Esophagus squamous epithelium (tissue), 5 donors: Measurements from ENCODE around the gene PGLYRP2. TPM values are rescaled to one million over a fixed set of nuclear protein-coding genes. Genes with fewer than 3 reads are reported as not detected.
A peak's percentile ranks its signal among the peaks of the same experiment; 100 is the strongest.

Experiments used
- DNase-seq: peaks from one replicate; lab custom pipeline; 2025; lab: John Stamatoyannopoulos, UW
- H3K27ac ChIP-seq, 4 donors: fragments of 200-600 bp; sonication (generic); one replicate each; pipeline ENCODE4 v1.5.1; 2016 to 2019; ENCODE audit warnings: mild to moderate bottlenecking in 1 of 4
- H3K27me3 ChIP-seq, 4 donors: fragments of 200-600 bp; sonication (generic); 1 replicate in 3 of 4; 2 replicates in 1 of 4; pipeline versions ENCODE4 v1.5.1 to v1.6.0; 2017 to 2021; ENCODE audit warnings: antibody characterized with exemption in 1 of 4
- H3K36me3 ChIP-seq, 3 donors: fragments of 200-600 bp; sonication (generic); one replicate each; pipeline ENCODE4 v1.5.1; 2016 to 2019
- H3K4me1 ChIP-seq, 3 donors: fragments of 200-600 bp; sonication (generic); one replicate each; pipeline ENCODE4 v1.5.1; 2017 to 2019
- H3K4me3 ChIP-seq, 4 donors: fragments of 200-600 bp; sonication (generic); 1 replicate in 3 of 4; 2 replicates in 1 of 4; pipeline ENCODE4 v1.5.1; 2016 to 2019; ENCODE audit warnings: mild to moderate bottlenecking in 2 of 4, moderate library complexity in 1 of 4
- H3K9me3 ChIP-seq, 3 donors: fragments of 200-600 bp; sonication (generic); one replicate each; pipeline ENCODE4 v1.5.1; 2016 to 2019
- POLR2A ChIP-seq, 4 donors: fragments of 450-650 bp; IDR thresholded peaks; one replicate each; pipeline ENCODE4 v1.6.1; 2017; ENCODE audit warnings: antibody characterized with exemption in 4 of 4, mild to moderate bottlenecking in 4 of 4, moderate library complexity in 3 of 4
- whole genome bisulfite sequencing, 2 donors: methylation state at CpG; one replicate each; pipeline ENCODE4 v1.1.5; 2018; 5-methylcytosine and 5-hydroxymethylcytosine counted together
- intact Hi-C: fragments of 100-400 bp; cut with DNase I; formaldehyde crosslinking; loops from one replicate; pipeline ENCODE4 v1.15.0; 2022
- total RNA-seq, 4 donors: library from RNA; depleted of rRNA; stranded (reverse); fragments of >200 nt; gene quantifications; one replicate each; pipeline ENCODE4 v1.1.0, GENCODE V29; 2016
- TF ChIP-seq, protein P1 (sequence below), 6 experiments: fragments of 450-650 bp in 4 of 6; fragments of 200-600 bp in 2 of 6; sonication (generic) in 2 of 6; IDR thresholded peaks; one replicate each; pipeline ENCODE4 v1.5.1; 2016 to 2019; ENCODE audit warnings: antibody characterized with exemption in 6 of 6, mild to moderate bottlenecking in 4 of 6, moderate library complexity in 4 of 6
- donor health status: DM: yes; HTN: yes; CAD: no.

PGLYRP2 gene
- total RNA-seq, 4 donors from 2014 or later = not detected

DNA sequence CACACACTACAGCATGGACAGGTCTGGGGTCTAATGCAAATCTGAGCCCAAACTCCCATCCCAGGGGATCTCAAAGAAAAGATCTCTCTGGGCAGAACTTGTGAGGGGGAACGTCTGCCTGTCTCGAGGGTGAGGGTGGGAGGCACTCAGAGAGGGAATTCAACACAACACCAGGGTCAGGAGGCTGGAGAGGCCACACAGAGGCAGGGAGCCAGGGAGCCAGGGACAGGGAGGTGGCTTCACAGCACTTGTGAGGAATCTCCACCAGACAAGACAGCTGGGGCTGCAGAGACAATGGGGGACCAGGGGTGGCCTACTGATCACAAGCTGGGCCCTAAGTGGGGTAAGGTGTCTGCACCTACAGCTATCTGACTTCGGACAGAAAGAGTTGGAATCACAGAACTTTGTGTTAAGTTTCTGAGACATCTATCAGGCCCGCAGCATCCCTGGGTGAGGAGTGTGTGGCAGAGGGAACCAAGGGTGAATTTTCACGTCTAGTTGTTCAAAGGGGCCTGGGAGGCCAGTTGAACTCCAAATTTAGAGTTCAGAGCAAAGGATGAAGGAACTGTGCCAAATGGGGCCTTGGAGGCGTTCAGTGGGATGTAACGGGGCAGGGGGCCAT lies 47.8 kb downstream of the PGLYRP2 start:
- H3K27ac ChIP-seq = peak overlapping the region; percentile 63 to 95 (median 82)
- H3K4me1 ChIP-seq = peaks cover 23 to 53% (median 32%) of the 10 kb centered on the region in 3 donors
- peak overlapping the region; percentile 88 to 95 (median 90) for H3K4me3 ChIP-seq
- TF ChIP-seq POLR2A (IDR thresholded peaks at IDR 0.05) = no peak
- TF ChIP-seq, protein P1, sequence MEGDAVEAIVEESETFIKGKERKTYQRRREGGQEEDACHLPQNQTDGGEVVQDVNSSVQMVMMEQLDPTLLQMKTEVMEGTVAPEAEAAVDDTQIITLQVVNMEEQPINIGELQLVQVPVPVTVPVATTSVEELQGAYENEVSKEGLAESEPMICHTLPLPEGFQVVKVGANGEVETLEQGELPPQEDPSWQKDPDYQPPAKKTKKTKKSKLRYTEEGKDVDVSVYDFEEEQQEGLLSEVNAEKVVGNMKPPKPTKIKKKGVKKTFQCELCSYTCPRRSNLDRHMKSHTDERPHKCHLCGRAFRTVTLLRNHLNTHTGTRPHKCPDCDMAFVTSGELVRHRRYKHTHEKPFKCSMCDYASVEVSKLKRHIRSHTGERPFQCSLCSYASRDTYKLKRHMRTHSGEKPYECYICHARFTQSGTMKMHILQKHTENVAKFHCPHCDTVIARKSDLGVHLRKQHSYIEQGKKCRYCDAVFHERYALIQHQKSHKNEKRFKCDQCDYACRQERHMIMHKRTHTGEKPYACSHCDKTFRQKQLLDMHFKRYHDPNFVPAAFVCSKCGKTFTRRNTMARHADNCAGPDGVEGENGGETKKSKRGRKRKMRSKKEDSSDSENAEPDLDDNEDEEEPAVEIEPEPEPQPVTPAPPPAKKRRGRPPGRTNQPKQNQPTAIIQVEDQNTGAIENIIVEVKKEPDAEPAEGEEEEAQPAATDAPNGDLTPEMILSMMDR (IDR thresholded peaks at IDR 0.05) = no peak
- no peaks in the 10 kb centered on the region for H3K27me3 ChIP-seq
- 9 to 13% methylated on average over 7 of the region's 7 CpGs for WGBS, 2 donors
- DNase-seq = no peak
- intact Hi-C loops = no loop called here
- no peaks in the 10 kb centered on the region for H3K9me3 ChIP-seq
- peaks cover 7 to 42% (median 24%) of the 10 kb centered on the region in 3 donors for H3K36me3 ChIP-seq

DNA sequence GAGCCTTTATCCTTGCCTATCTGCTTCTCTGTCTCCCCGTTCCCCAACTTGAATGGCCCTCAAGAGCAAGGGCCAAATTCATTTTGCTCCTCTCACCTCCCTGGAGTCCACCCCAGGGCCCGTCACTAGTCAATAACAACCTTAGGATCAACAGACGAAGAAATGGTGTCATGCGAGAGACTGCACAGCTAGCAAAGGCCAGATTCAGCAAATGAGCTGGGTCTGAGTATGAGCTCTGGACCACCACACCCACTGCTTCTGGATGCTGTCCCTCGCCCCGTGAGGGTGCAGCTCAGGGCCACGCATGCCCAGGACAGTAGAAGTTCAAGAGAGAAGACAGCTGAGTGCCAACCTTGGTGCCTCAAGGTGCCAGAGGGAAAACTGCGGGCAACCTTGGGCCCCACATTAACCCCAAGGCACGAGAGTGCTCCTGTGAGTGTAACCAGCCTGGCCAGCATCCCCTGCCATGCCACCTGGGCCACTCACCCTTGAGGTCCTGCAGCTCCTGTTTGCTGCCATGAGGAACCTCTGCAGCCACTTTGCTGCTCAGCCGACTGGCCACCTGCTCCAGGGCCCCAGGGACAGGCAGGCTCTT lies 48.7 kb downstream of the PGLYRP2 start:
- 75 to 77% methylated on average over 3 to 7 of the region's 10 CpGs for WGBS, 2 donors
- Histone ChIP-seq H3K9me3 (no peaks in the 10 kb centered on the region), H3K27ac (no peak overlapping the region), H3K4me3 (peak overlapping the region in 3 of 4 donors; percentile 88 to 95 (median 90)), H3K27me3 (no peaks in the 10 kb centered on the region), H3K36me3 (peaks cover 14 to 50% (median 24%) of the 10 kb centered on the region in 3 donors), H3K4me1 (peaks cover 23 to 50% (median 32%) of the 10 kb centered on the region in 3 donors)
- intact Hi-C loops = no loop called here
- TF ChIP-seq, protein P1 (IDR thresholded peaks at IDR 0.05) = no peak
- no peak for TF ChIP-seq POLR2A (IDR thresholded peaks at IDR 0.05)
- DNase-seq = no peak

DNA sequence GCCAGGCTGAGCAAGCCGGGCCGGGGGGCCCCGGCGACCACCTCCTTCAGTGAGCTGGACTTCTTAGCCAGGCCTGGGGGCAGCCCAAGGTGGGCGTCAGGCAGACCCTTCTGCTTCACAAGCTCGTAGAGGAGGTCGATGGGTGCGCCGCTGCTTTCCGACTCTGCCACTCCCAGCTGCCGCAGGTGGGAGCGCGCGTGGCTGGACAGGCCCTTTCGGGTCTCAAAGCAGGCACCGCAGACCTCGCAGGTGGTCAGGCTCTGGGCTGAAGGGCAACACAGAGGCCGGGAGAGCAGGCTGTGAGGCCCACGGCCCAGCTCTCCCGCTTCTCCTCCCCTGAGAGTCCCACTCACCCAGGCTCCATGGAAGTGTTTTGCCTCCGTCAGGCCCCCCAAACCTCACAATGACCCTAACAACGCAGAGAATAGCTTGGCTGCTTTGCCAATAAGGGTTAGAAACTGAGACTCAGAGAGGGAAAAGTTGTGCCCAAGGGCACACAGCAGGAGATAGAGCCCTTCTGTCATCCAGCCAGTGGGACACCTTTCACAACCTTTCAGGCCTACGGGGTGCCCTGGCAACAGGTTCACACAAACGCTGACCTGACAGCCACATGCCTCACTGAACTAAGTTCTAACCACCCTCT lies 49.4 kb downstream of the PGLYRP2 start:
- intact Hi-C loops = no loop called here
- TF ChIP-seq, protein P1 (IDR thresholded peaks at IDR 0.05) = no peak
- H3K9me3 ChIP-seq = no peaks in the 10 kb centered on the region
- H3K27me3 ChIP-seq = no peaks in the 10 kb centered on the region
- peaks cover 19 to 57% (median 30%) of the 10 kb centered on the region in 3 donors for H3K36me3 ChIP-seq
- no peak for DNase-seq
- no peak overlapping the region for H3K4me3 ChIP-seq
- H3K4me1 ChIP-seq = peaks cover 23 to 50% (median 32%) of the 10 kb centered on the region in 3 donors
- no peak overlapping the region for H3K27ac ChIP-seq
- 69 to 83% methylated on average over 4 to 15 of the region's 24 CpGs for WGBS, 2 donors

DNA sequence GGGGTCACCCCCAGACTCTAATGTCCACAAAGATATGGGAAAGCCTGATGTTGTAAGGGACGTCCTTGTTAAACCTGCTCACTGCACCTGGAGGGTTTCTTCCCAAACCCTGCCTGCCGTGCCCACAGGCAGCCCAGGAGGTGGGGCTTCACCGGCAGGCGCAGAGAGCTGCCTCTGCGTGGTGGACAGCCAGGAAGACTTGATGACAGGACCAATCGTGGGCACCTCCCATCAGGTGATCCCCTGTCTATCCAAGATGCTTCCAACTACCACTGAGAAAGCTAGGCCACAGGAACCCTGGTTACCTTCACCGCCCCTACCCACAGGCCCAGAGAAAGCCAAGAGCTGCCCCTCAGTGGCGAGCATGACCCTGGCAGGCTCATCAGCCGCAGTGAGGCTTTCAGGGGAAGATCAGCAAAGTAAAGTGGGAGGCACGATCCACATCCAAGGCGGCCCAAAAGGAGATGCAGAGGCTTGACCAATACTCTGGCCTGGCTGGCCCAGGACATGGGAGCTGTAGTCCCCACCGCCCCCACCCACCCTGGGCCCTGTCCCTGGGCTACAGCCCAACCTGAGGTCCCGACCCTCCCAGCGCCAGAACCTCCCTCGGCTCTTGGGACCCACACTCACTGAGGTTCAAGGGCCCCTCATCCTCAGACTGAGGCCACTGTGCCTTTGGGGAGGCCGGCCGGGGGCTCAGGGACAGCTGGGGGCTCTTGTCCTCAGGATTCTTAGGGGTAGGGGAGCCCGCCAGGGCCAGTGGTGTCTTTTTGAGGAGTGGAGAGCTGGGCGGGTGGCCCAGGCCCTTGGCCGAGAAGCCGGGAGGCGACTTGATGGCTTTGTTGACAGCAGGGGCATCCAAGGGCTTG lies 50.1 kb downstream of the PGLYRP2 start:
- no peaks in the 10 kb centered on the region for H3K9me3 ChIP-seq
- H3K27me3 ChIP-seq = no peaks in the 10 kb centered on the region
- TF ChIP-seq, protein P1 (IDR thresholded peaks at IDR 0.05) = no peak
- no peak for TF ChIP-seq POLR2A (IDR thresholded peaks at IDR 0.05)
- no peak overlapping the region for H3K27ac ChIP-seq
- no peak for DNase-seq
- H3K4me1 ChIP-seq = peaks cover 23 to 50% (median 32%) of the 10 kb centered on the region in 3 donors
- intact Hi-C loops = no loop called here
- H3K36me3 ChIP-seq = peaks cover 26 to 64% (median 37%) of the 10 kb centered on the region in 3 donors
- H3K4me3 ChIP-seq = no peak overlapping the region
- 86 to 100% methylated on average over 2 to 8 of the region's 22 CpGs for WGBS, 2 donors
